Activated CD4-positive, alpha-beta T cell treated with anti-CD3 and anti-CD28 coated beads for 48 hours (primary cell): ENCODE results near the gene N4BP2.
"Not testable (repeated sequence)": the region's sequence is repeated elsewhere in the genome, so short reads cannot be mapped to it uniquely, and the experiment has no call there.

Source experiments
- DNase-seq: peaks from one replicate; pipeline ENCODE4 v3.0.0-alpha.2; 2020

The N4BP2 gene

DNA sequence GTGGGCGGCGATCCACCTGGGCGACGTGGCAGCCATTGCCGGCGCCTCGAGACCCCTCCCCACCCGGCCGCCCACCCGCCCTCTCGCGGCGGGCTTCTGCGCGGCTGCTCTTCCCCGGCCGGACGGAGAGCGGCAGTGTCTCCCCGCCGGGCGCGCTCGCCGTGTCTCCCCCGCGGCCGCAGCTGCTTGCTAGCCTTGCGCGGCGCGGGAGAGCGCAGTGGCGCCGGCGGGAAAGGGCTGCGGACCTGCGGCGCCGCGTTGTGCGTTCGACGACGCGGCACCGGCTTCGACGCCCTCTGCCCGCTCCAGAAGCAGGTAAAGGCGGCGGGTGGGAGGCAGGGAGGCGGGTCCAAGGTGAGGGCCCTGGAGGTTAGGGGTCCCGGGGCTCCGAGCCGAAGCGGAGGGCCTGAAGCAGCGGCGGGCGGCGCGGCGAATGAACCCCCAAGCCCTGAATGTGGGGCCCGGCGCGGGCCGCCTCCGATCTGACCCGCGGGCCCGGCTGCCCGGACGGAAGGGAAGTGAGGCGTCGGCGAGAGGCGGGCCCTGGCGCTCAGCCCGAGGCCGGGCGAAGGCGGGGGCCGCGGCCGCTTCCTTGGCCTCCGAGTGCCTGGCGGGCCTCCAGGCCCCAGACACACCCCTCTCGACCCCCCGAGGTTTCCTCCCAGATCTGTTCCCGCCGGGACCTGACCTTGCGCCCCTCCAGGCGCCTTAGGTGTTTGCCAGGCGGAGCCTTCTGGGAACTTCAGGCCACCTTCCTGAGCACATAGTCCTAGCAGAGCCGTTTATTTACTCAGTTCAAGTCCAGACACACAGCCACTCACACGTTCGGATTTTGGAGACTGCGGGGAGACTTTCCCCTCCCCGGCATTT lies at the start of gene N4BP2:
N4BP2 (plus strand) TSS at position 135 of the 870 bp plus-strand sequence. CDS start 40,491 bp downstream, outside the sequence.
- peak; percentile 82 for DNase-seq

DNA sequence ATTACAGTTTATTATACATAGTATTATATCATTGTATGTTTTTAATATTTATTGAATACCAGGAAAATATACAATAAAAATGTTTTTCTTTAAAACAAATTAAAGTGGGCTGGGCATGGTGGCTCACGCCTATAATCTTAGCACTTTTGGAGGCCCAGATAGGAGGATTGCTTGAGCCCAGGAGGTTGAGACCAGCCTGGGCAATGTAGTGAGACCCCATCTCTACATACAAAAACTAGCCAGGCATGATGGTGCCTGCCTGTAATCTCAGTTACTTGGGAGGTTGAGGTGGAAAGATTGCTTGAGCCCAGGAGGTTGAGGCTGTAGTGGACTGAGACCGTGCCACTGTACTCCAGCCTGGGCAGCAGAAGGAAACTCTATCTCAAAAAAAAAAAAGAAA lies 40.6 kb upstream of the N4BP2 start:
- no peak for DNase-seq

DNA sequence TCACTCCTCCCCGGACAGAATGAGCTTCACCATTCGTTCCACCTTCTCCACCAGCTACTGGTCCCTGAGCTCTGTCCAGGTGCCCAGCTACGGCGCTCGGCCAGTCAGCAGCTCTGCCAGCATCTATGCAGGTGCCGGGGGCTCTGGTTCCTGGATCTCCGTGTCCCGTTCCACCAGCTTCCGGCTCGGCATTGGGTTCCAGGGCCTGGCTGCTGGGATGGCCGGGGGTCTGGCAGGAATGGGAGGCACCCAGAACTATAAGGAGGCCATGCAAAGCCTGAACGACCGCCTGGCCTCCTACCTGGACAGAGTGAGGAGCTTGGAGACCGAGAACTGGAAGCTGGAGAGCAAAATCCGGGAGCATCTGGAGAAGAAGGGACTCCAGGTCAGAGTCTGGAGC lies 36.4 kb upstream of the N4BP2 start:
- DNase-seq = no peak

DNA sequence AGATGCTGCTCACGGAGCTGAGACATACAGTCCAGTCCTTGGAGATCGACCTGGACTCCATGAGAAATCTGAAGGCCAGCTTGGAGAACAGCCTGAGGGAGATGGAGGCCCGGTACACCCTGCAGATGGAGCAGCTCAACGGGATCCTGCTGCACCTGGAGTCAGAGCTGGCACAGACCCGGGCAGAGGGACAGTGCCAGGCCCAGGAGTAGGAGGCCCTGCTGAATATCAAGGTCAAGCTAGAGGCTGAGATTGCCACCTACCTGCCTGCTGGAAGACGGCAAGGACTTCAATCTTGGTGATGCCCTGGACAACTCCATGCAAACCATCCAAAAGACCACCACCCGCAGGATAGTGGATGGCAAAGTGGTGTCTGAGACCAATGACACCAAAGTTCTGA lies 35.5 kb upstream of the N4BP2 start:
- DNase-seq = not testable (repeated sequence)

DNA sequence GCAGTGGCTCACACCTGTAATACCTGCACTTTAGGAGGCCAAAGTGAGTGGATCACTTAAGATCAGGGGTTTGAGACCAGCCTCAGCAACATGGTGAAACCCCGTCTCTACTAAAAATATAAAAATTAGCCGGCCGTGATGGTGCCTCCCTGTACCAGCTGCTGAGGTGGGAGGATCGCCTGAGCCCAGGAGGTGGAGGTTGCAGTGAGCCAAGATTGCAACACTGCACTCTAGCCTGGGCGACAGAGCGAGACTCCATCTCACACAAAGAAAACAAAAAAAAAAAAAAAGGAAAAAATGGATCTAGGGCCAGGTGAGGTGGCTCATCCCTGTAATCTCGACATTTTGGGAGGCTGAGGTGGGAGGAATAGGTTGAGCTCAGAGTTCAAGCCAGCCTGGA lies 32.6 kb upstream of the N4BP2 start:
- not testable (repeated sequence) for DNase-seq

DNA sequence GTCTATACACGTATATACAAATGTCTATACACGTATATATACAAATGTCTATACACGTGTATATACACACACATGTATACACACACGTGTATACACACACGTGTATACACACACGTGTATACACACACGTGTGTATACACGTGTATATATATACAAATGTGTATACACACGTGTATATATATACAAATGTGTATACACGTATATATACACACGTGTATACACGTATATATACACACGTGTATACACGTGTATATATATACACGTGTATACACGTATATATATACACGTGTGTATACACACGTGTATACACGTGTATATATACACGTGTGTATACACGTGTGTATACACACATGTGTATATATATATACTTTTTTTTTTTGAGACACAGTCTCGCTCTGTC lies 23.9 kb upstream of the N4BP2 start:
- DNase-seq = no peak

DNA sequence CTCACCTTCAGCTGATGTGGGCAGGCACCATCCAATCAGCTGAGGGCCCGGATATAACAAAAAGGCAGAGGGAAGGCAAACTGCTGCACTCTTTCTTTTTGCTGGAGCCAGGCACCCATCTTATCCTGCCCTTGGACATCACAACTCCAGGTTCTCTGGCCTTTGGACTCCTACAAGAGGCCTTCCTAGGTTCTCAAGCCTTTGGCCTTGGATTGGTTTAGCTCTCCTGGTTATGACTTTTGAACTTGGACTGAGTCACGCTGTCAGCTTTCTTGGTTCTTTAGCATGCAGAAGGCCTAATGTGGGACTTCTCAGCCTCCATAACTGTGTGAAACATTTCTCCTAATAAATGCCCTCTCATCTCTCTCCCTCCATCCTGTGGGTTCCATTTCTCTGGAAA lies 23.0 kb upstream of the N4BP2 start:
- DNase-seq = no peak

DNA sequence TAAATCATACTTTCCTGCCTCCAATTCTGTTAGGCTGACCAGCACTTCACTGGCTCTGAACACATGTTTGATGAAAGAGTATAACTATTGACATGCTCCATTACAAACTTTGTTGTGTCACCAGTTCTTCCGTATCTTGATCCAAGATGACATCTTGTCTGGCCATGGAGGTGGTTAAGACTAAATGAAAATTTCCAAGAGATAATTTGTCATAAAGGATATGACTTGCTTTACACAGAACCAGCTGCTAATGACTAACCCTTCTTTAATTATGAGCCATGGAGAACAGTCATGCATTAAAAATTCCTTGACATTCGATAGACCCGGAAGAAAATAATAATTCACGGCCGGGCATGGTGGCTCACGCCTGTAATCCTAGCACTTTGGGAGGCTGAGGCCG lies 17.7 kb upstream of the N4BP2 start:
- DNase-seq = no peak

DNA sequence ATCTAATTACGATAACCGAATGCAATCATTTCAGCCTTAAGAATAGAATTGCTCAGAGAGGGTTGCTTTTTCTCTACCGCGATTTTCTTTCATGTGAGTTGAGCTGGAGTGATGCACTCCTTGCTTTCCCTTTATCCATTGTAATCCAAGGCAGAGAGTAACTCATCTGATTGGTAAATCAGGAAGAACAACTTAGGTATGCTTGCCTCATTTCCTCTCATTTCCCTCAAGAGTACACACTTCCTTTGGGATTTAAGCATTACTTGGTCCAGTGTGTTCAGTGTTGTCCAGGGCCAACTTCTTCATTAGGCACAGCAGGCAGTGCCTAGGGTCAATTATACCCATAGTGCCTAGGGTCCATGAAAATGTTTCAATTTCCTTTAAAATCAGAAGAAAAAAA lies 15.7 kb upstream of the N4BP2 start:
- DNase-seq = no peak

DNA sequence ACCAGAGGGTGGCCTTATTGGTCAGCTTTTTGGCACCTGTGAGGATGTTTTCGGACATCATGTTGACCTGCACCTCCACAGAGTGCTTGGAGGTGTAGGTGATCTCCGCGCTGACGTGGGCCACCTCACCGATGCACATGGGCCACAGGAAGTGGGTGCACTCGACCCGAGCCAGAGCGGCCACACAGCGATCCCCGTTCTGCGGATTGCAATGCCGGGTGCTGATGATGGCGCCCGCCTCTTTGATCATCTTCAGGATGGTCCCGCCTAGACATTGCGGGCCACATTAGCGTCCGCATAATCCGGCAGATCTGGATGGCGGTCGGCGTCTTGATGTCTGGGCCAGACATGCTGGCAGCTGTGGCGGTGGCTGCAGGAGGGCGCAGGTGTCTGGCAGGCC lies 12.9 kb upstream of the N4BP2 start:
- no peak for DNase-seq

DNA sequence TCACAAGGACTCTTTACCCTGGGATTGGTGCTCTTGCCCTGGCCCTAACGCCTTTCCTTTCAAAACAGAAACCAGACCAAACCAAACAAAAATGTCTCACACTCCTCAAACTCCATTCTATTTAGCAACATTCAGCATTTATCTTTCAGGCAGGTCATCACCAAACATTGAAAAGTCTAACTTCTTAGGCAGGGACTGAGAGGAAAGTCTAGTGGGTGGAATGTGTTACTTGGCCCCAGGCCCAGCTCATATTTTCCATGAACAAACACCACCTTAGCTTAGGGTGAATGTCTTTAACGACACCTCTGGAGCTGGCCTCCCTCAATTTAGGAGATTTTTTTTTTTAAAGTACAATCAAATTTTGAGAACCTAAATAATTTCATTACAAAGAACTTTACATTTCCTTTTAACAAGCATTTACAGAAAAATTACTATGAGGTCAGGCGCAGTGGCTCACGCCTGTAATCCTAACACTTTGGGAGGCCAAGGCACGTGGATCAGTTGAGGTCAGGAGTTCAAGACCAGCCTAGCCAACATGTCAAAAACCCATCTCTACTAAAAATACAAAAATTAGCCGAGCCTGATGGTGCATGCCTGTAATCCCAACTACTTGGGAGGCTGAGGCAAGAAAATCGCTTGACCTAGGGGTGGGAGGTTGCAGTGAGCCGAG lies 10.2 kb upstream of the N4BP2 start:
- peak; percentile 62 for DNase-seq

DNA sequence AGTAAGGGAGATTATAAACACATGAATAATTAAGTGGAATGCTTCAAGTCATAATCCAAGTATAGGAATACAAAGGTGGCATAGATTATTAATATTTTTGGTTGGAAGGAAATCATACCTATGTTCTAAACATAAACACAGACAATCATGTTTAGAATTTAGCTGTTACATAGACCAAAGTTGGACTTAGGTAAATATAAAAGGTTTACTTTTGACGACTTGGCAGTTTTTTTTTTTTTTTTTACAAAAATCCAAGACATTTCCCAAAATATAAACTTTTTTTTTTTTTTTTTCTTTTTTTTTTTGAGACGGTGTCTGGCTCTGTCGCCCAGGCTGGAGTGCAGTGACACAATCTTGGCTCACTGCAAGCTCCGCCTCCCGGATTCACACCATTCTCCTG lies 3.5 kb upstream of the N4BP2 start:
- DNase-seq = no peak

DNA sequence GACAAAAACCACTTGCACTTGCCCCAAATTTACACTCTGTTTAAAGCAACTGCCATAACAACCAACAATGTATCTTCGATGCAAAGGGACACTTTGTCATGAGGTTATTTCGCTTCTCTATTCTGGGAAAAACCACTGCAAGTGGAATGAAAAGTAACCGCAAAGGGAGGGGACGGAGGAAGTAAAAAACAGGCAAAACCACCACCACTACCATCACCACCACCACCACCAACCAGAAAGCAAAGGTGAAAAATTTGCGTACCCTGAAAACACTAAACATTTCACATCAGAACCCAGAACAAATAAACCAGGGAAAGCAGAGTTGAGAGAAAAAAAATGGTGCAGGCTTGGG lies 1.2 kb upstream of the N4BP2 start:
- DNase-seq = peak; percentile 56

DNA sequence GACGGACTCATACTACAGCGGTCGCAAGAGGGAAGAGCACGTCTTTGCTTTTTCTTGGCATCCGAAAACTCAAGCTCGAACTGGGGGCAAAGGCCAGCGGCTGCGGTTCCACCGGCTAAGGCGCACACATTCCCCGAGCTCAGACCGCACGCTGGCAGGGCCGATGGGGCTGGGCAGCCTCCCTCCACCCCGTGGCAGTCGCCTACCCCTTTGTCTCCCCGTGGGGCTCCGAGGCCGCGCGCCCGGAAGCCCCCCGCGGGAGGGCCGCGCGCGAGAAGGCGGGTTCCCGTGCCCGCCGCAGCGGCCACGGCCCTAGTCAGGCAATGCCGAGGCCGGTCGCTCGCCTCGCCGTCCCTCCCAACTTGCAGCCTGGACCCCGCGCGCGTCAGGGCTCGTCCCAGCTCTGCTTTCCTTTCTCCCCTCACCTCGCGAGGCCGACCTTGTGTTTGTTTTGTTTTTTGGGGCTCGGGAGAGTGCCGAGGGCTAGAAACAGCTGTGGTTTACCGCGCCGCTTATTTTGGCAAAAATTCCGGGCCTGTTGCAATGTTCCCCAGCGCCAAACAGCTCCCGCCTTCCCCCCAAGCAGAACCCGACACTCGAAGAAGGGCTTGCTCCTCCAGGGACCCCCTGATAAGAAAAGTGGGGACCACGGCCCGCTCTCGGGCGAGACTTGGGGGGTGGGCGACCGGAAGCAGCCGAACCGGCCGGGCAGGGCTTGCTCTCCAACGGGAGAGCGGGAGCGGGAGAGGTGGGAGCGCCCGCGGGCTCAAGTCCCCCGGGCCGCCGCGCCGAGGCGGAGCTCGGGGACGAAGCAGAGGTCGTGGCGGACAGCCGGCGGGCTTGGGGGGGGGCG lies 561 bp upstream of the N4BP2 start:
- peak; percentile 68 for DNase-seq

DNA sequence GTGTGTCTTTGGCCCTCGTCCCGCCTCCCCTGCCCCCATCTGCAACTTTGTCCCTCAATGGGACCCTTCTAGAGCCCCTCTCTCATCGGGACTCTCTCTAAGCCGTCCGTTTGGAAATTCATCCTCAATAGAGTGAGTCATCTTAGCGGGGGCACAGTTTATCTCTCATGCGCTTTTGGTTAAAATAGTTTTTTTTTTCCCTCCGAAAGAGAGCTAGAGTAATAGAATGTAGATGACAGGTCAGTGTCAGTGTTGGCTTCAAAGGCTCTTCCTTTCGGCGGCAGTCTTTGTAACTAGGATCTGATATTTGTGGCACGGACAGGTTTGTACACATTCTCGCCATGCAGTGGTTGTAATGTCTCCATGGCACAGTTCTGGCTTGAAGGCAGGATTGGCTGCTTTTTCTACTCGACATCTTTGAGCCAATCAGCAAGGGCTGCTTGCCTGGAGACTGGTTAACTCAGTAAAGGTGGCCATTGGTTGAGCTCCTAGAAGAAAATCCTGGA lies 989 bp downstream of the N4BP2 start:
- DNase-seq = peak; percentile 76

DNA sequence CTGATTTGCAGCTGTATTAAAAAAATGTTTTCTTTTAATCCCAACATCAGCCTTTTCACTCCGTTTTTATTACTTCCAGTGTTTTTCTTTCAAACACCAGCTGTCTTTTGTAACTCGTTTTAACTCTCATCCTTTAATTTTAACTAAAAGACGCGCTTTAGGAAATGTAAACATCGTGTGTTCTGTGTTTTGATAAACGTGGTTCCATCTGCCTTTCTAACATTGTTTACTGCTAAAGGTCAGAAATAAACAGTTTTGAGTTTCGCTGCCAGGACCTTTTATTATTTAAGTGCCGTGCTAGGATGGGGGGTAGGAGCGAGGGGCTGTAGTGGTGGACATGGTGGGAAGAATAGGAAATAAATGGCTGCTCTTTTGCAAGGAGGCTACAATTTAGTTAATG lies 1.5 kb downstream of the N4BP2 start:
- DNase-seq = no peak

DNA sequence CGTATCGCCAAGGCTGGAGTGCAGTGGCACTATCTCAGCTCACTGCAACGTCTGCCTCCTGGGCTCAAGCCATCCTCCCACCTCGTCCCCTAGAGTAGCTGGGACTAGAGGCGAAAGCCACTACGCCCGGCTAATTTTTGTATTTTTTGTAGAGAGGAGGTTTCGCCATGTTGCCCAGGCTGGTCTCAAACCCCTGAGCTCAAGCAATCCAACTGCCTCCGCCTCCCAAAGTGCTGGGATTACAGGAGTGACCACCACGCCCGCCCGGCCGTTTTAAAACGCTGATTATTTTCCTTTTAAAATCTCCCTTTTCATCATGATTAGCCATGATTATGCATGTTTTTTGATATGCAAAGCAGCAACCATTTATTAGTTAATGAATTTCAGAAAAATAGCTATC lies 2.2 kb downstream of the N4BP2 start:
- no peak for DNase-seq

DNA sequence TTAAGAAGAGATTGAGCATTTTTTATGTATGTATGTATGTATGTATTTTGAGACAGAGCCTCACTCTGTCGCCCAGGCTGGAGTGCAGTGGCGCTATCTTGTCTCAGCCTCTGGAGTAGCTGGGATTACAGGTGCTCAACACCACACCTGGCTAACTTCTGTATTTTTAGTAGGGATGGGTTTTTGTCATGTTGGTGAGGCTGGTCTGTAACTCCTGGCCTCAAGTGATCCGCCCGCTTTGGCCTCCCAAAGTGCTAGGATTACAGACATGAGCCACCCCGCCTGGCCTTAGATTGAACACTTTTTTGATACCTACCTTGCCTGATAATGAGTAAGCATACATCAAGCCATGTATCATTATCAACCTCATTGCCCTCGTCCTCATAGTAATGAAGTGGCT lies 2.7 kb downstream of the N4BP2 start:
- no peak for DNase-seq

DNA sequence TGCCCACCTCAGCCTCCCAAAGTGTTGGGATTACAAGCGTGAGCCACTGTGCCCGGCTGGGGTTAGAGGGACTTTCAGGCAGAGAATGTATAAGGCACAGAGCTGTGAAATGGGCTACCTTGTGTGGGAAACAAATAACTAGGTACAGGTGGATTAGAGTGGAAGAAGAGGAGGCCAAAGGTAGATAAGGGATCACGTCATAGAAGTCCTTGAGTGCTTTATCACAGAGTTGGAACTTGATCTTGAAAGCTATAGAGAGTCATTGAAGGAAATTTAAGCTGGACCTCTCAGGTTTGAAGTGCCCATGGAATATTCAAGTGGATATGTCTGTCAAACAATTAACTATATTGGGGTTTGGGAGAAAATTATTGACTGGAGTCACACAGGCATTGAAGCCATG lies 8.4 kb downstream of the N4BP2 start:
- no peak for DNase-seq

DNA sequence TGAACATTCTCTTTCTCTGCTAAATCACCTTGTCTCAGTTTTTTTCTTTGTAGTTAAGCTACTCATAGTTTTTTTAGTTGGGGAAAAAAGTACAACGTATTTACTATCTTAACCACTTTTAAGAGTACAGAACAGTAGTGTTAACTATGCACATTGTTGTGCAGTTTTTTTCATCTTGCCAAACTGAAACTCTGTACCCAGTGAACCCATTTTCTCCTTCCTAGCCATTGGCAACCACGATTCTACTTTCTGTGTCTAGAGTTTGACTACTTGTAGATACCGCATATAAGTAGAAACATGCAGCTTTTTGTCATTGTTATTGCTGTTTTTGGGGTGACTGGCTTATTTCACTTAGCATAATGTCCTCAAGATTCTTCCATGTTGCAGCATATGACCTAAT lies 10.0 kb downstream of the N4BP2 start:
- no peak for DNase-seq

DNA sequence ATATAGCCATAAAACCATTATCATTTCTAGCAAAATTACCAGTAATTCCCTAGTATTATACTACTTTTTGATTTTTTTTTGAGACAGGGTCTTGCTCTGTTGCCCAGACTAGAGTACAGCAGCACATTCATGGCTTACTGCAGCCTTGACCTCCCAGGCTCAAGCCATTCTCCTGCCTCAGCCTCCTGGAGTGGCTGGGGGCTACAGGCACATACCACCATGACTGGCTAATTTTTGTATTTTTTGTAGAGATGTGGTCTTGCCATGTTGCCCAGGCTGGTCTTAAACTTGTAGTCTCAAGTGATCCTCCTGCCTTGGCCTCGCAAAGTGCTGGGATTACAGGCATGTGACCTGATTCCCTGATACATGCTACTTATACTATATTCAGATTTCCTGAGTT lies 13.7 kb downstream of the N4BP2 start:
- no peak for DNase-seq

DNA sequence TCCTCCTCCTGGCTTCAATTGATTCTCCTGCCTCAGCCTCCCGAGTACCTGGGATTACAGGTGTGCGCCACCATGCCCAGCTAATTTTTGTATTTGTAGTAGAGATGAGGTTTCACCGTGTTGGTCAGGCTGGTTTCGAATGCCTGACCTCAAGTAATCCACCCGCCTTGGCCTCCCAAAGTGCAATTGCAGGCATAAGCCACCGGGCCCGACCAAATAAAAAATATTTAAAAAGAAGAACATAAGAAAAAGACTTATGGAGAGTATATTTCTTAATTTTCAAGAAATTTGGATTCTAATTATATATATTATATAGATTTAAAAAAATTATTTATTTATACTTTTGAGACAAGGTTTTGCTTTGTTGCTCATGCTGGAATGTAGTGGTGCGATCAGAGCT lies 29.8 kb downstream of the N4BP2 start:
- DNase-seq = no peak

DNA sequence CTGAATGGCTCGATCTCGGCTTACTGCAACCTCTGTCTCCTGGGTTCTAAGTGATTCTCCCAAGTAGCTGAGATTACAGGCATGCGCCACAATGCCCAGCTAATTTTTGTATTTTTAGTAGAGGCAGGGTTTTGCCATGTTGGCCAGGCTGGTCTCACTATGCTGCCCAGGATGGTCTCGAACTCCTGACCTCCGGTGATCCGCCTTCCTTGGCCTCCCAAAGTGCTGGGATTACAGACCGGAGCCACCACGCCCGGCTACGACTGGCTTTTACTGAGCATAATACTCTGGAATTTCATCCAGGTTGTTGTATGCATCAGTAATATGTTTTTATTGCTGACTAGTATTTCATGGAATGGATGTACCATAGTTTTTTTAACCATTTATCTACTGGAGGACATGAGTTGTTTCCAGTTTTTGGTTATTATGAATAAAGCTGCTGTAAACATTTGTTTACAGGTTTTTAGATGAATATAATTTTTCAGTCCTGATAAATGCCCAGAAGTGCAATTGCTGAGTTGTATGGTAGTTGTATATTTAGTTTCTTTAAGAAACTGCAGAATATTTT lies 31.2 kb downstream of the N4BP2 start:
- DNase-seq = no peak
